ENCODE data around the gene PCSK6.

The PCSK6 gene

DNA sequence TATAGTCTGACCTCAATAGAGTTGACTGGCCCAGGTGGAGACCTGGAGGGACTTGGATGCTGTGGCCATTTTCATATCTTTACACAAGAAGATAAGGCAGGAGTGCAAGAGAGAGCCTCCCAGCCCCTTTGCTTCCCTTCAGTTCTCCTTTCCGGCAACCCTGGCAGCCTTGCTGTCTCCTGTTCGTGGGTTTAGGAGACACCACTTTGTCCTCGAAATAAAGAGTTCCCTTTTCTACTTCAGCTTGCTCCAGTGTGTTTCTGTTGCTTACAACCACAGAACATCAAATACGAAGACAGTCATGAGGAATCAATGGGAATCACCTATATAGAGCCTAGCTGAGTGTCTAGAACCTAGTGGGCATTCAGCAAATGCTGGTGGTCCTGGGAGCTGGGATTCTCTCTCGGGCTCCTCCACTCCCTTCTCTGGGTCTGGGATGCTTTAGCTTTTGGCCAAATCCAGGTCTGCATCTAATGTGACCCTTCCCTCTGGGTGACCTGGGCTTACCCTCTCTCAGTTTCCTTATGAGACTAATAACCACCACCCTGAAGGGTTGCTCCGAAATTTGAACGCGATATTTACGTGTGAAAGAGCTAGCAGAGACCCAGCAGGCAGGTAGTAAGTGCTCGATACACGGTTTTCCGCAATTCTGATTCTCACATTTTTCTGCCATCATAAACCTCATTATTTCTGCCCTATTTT is 44.5 kb downstream of the PCSK6 start:
- FAIRE-seq: no peak

DNA sequence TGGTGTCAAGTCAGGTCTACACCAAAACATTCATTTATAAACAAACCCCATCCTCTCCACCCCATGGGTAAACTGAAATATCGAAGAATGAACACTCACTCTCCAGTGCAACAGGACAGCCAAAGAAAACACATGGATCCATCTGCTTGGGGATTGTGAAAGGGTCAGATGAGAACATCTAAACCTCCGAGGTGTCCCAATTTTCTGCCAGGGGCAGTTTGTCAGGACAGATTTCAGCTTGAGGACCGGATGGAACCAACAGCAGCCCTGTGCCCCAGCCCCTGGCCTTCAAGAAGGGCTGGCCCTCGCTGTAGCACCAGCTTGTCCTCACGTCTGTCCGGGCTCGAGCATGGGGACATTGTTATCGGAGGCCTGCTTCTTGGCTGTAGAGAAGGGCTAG is 45.5 kb downstream of the PCSK6 start:
- no peak for FAIRE-seq

DNA sequence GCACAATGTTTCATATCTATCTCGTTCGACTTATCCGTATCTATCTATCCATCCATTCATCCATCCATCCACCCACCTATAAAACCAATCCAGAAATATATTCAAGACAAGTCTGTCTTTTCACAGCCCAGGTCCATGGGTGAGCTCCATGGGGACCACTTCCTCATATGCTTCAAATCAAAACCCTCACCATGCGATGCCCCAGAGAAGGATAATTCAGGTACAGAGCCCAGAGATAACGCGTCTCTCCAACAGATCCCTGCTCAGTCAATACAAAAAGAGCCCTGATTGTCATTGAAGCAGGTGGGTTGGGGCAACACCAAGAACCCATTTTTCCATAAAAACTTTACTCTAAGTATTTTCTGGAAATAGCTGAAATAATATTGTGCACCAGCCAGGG is 47.2 kb downstream of the PCSK6 start:
- no peak for FAIRE-seq

DNA sequence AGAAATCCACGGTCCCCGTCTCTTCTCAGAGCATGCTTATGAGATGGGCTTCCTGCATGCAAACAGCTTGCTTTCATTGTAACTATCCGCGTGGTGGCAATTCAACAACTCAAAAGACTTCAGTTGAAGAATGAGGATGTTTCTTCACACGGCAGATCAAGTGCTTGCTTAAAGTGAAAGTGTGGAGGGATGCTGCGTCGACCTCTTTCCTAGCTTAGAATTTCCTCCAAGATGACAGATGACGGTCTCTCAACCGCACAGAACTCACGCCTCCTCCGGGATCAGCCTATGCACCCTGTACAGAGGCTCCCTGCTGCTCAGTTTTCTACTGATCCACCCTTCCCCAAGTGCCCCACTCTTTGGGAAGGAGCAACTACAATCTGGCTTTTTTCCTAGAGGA is 47.8 kb downstream of the PCSK6 start:
- FAIRE-seq: no peak

DNA sequence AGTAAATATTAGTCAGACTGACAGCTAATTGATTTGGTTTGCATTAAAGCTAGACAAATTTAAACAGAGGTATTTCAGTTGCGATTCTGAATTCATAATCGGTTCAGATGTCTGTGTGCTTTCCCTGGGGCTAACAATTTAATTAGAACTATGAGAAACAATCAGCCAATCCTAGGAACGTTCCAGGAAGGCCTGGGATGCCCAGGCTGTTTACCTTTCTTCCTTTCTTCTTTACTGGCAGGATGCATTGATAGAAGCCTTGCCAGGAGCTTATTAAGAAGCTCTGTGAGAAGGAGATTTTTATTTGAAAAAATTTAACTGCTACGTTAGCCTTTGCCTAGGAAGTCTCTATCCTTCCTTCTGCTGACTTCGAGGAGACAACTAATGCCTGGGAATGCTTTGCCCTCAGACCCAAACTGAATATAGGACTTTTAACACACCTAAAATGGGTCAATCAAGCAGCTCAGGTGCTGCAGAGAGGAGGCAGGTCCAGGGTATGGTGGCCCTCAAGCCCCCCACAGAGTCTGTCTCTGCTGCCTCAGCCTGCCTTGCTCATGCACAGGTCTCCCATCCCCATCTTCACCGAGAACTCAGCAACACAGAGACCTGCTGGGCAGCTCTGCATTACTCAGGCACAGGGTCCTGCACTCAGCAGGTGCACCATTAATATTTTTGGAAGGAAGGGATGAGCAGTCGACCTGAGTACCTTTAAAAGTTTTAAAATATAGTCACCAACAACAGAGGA is 48.5 kb downstream of the PCSK6 start:
- FAIRE-seq: no peak

DNA sequence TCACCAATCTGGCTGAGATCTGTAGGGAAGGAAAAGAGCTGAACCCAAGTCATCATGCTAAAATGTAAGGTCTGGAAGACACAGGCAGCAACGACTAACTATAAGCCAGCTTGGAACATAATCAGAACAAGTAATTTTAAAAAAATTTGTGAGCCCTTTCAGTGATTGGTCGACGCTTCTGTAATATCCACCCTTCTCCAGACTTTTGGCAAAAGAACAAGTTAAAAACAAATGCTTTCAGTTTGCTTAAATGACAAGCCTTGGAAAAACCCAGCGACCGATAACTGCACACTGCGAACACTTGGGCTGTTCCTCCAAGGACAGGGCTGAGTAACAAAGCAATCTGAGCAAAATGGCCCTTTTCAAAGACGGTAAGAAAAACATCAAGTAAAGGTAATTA is 49.6 kb downstream of the PCSK6 start:
- no peak for FAIRE-seq

DNA sequence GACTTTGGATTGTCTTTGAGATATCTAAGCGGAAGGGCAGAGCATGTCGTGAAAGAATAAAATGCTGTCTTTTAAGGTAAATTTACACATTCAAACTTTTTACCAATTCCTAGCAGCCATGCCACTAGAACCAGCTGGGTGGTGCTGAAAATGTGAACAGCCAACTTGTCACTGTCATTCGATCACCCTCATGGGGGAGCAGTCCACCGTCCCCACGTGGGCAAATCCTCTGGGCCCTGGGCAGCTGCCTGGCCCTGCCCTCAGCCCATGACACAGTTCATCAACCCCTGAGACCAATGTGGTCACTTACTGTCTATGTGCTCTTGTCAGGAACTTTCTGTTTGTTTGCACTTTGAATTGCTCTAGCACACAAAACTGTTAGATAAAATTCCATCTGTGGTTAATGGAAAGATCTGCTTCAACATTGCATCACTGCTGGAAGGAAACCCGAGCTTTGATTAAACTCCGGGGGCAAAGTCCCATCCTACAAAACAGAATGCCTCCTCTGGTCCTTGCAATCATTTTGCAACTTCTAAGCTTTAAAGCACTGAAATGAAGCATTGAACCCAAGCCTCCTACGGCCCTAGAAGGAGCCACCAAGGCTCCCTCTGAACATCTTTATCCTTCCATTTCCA is 50.1 kb downstream of the PCSK6 start:
- FAIRE-seq: no peak

DNA sequence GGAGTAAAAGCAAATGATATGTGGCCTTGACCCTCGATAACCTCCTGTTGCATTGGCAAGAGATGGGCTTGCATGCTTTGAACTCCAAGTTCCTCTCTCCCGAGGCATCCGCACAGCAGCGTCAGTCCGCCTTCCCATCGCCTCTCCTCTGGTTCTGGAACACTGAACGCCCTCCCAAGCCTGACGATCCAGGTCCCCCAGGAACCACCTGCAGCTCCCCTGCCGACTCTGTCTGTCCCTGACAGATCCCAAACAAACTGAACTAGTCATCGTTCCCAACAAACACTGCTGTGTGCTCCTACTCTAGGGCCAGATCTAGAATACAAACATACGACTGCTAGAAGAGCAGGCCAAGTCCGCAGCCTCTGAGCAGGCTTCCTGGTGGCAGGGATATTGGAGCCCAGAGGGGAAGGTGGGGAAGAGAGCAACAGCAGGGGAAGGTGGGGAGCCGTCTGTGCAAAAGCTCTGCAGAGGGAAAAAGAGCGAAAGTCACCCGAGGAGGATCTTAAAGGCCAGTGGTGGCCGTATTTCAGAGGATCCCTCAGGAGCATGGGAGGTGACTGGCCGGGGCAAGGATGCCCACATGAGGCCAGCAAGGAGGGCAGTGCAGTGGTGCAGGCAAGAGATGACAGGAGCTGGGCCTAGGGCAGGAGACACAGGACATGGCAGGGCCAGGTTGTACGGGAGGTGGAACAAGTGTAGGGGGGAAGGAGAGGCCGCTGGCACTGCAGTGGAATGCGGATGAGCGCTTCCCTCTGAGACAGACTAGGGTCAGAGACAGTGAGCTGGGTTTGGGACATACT is 50.8 kb downstream of the PCSK6 start:
- FAIRE-seq: no peak

DNA sequence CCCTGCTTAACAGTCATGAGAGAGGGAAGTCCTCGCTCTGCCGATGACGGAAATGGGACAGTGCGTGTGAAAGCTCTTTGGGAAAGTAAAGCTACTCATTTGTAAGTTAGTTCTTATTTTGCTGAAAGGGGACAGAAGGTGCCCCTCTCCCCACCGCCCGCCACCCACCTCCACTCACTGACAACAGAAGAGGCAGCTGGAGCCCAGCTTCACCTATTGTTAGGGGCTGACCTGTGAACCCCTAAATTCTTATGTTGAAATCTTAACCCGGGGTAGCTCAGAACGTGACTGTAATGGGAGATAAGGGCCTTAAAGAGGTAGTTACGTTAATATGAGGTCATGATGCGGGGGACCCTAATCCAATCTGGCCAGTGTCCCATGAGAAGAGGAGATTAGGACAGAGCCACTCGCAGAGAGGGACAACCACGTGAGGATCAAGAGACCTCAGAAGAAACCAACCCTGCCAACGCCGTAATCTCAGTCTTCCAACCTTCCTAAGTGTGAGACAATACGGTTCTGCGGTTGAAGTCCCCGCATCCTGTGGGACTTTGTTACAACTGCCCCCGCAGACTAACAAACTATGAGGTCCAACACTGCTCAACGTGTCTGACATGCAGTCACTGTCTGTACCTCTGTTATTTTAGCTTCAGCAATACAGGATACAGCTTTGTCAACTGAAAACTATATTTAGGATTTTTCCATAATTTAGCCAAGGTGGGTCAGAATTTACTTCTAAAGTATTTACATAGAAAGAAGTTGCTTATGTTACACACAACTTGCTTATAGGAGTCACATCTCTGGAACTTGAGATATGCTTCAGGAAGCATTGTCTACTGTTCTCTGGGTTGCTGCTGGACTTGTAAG is 51.7 kb downstream of the PCSK6 start:
- no peak for FAIRE-seq

DNA sequence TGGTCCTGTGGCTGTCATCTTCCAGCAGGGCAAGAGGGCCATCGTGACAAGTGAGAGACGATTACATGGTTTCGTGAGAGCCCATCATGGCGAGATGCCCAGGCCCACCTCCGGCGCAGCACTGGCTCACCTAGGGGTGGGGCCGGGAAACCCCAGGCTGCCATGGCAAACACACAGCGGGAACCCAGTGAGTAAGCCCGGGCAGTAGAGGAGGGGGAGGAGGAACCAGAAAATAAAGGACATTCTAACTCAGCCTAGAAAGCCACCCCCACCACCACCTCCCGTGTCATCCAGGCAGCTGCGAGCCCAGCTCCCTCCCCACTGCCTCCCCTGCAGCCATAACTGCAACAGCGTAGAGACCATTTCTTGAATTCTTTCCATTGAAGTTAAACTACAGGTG is 52.3 kb downstream of the PCSK6 start:
- FAIRE-seq: no peak

DNA sequence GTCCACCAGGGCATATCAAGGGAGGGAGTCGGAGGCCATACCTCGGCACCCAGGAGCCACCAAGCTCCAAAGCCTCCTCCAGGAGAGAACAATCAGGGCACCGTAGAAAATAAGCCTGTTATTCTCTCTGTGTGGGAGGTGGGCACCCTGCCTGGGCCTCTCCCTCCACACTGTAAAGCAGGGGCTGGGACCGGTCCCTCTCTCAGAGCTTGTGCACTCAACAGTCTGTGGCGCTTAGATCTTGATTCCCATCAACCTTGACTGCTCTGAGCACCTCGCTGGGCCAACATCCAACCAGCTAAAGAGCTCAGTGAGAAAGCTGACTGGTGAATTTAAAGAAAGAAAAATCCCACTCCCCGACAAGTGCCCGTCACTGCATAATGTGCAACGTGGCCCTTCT is 53.0 kb downstream of the PCSK6 start:
- FAIRE-seq: no peak

DNA sequence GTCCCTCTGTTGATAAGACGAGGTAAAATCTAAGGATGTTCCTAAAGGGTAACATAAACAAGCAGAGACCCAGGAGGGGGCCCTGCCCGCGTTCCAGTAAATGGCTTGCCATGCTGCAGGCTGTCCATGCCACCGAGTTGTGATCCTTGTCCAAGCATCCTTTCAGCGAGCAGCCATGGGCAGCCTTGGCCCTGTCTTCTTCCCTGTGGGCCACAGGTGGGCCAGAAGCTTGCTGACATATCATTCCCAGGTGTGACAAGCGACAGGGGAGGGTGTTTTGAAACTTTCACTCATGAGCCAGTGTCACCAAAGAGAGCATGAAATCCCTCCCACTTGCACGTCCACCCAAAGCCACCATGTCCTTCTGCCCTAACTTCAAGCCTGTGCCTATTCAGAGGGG is 53.7 kb downstream of the PCSK6 start:
- no peak for FAIRE-seq

DNA sequence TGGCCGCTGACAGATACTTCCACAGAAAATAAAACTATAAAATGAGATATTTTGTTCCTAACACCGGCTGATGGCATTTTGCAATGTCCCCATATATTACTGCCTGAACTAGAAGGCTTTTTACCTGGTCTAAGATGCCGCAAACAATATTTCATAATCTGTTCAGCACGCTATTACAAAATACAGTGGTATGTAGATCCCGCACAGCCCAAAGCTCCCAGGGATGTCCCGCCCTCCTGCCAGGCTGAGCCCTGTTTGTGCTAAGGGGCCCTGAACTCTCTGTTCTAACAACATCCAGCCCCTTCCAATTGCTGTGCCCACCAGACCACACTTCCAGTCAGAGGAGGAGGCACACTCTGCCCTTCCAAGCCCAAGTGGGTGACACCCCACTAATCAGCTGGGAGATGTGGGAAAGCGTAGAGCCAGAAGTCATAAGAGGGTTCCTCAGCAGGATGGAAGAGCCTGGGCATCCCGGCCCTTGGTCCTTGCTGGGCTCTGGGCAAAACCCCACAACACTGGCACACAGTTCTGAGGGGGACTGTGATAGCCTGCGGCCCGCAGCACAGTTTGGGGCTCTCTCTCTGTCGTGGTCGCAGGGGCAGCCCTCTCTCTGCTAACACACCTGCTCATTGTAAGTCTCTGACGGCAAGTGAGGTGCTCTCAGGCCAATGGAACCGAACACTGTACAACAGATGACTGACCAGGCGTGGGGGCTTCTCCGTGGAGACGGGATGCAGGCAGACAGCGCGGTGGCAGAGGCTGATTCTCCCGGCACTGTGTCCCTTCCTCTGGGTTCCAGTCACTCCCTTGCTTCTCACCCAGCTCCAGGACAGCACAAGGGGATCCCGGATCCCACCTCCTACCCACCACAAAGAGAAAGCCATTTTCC is 55.2 kb downstream of the PCSK6 start:
- no peak for FAIRE-seq

DNA sequence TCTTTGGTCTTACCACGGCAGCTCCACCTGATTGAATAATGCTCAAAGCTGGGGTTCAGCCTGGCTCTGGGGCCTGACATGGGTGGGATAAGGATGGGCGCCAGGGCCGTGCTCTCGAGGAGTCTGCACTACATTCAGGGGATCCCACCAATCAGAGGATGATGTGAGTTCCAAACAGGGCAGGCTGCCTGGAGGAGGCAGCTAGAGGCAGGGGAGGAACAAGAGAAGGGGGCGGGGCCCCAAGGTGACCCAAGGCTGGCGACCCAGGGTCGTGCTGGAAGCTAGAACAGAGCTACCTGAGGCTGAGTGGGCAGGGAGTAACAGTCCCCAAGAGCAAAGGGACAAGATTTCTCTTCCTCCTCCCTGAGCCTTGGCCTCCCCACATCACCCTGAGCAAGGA is 56.1 kb downstream of the PCSK6 start:
- FAIRE-seq: no peak

DNA sequence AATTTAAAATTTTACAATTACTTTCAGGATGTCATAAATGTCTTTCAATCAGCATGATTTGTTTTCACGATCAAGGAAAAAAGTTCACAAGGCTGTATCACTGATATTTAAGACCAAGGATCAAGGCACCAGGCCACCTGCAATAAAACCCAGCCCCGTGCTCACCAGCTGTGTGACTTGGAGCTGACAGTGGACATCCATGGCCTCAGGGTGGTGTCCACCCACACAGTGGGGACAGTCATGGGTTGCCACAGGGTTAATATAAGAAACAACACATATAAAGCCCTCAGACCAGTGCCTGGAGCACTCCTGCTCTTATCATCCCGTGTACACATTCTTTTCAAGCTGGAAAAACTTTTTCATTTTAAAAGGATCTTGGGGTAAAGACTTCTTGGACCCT is 56.5 kb downstream of the PCSK6 start:
- FAIRE-seq: no peak

DNA sequence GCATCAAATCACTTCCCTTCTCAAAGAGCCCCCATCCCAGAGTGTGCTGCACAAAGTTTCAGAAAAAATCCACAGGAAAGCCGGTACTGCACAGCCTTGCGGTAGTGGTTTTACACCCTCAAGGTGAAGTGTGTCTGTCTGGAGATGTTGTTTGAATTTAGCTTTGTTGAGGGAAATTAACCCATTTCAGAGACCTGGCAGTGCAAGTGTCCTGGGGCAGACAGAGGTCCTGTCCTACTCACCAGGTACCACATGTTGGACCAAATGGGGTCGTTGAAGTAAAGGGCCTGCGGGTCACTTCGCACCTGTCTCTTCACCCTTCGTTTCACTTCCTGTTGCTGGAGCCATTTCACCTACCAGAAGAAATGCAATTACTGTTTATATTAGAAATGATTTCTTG is 57.8 kb downstream of the PCSK6 start:
- FAIRE-seq: no peak

DNA sequence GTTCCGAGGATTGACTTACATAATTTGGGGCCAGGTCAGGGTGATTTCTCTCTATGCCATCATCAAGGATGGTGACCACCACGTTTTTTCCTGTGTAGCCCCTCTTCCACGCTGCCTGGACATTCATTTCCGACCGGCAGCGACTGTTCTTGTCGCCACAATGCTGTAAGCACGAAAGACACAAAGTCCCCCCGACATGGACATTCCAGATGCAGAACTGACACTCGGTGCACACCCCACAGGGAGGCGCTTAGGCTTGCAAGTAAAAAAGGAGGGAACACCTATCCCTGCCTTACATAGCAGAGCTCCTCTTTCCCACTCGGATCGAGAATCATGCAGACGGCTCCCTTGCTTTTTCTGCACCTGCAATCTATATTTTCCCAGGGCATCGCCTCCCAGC is 58.2 kb downstream of the PCSK6 start:
- no peak for FAIRE-seq

DNA sequence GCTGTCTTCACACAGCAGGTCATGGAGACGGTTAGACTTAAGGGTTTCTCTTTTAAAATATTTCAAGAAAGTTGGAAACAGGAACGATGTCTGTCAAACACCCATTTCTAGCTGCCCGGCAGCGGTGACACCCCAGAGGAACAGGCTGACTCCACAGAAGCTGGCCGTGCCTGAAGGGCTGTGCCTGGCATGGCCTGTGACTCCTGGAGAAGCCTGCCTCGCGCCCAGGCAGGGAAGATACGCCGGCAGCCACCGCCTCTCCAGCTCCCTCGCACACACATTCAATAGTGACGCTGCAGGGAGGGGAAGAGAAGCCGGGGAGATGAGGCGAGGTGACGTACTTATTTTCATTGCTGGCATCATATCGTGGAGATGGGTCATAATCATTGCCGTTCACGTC is 59.9 kb downstream of the PCSK6 start:
- no peak for FAIRE-seq

DNA sequence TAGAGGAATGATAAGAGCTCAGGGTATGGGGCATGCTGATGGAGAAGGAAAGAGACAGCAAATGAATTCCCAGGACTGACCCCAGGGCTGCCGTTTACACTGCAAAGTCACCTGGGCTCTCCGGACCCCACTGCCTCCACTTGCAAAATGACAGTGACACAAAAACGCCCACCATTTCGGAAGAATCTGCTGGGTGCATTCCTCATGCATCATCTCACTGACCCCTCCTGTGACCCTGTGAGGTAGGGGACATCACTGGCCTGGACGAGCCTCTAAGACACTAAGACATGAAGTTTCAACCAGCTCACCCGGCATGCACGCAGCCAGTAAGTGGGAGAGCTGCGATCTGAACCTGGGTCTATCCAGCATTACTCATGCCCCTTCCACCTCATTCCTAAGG is 60.3 kb downstream of the PCSK6 start:
- no peak for FAIRE-seq

DNA sequence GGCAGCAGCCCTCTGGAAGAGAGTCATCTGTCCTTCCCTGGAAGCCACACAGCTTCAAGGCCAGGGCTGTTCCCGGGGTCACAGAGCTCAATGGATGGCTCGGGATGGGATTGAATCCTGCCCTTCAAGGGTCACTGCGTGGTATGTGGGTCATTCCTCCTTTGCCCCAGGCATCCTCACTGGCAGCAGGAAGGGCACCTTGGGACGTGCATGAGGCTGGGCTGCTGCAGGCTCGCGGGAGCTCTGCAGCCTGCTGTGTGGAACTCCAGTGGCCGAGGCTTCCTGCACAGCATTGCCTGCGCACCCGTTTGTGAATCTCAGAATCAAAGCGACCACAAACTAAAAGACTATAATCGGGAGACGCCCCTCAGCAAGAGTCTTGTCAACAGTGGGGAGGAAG is 60.7 kb downstream of the PCSK6 start:
- no peak for FAIRE-seq
